ENCODE measurements around the gene NDUFB10.

Gene NDUFB10

DNA sequence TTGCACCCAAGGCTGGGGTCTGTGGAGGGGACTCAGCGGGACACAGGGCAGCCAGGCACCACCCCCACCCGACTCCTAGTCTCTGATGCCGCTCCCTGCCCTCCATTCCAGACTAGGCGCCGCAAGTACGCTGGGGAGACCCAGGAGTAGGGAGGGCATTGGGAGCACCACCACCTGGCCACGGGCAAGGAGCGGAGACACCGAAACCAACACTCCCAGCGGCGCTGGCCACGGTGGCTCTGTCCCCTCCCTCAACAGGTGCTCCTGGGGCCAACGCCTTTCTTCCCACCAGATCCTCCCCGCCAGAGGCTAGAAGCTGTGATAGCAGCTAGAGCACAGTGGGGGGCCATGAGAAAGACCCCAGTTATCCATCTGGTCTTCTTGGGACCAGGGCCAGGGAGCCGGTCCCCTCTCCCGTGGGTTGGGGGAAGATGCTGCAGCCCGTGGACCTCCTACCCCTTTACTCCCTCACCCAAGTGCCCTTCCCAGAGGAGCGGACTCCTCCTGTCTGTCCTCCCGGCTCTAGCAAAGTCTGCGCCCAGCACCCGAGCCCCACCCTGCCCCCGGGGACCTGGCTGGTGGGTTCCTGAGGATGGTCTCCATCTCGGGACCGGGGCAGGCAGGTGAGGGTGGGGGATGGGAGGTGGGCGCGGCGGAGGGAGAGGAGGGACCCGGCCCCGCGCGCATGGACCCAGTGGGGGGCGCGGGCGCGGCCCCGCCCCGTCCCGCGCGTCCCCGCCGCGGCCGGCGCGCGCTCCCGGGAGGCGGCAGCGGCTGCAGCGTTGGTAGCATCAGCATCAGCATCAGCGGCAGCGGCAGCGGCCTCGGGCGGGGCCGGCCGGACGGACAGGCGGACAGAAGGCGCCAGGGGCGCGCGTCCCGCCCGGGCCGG lies 30.1 kb downstream of the NDUFB10 start, which contains the start of gene SYNGR3:
Gene SYNGR3, plus strand, starts transcription at position 762 of the 892 bp plus-strand sequence. CDS start 133 bp downstream, outside the sequence.
- DNase-seq, result peak in 1 of 2 experiments; percentile 55

DNA sequence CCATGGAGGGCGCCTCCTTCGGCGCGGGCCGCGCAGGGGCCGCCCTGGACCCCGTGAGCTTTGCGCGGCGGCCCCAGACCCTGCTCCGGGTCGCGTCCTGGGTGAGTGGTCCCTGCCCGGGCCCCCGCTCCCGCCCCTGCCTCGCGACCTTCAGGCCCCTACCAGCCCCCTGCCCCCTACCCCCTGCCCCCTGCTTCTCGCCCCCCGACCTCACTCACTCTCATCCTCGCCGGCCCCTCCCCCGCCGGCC lies 30.7 kb downstream of the NDUFB10 start:
- no peak for DNase-seq

DNA sequence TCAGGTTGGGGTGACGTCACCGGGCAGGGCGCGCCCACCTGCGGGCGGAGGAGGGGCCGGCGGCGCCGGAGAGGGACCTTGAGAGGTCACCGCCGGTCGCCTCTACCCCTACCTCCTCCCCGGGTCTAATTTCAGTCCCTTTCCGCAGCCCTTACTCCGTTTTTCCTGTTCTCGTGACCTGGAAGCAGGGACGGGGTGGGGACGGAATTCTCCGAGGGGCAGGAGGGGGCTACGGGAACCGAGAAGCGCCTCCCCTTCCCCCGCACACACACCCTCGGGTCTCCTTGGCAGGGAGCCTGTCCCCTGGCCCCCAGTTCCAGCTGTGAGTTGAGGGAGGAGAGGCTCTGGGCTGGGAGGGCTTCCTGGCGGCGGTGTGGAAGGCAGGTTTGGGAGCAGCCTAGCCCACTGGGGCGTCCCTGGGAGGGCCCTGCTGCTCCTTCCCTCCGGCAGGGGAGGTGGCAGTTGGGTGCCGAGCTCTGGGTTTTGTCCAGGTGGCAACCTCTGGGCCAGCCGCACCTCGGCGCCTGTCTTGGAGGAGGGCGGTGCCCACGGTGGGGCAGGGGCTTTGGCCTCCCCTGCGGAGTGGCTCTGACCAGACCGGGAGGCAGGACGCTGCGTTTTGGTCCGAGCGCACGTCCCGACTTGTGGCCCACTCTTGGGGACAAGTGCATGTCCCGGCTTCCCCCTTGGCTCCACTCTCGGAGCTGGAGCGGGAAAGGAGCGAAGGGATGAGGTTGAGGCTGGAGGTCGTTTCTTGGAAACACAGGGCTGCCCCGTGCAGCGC lies 31.2 kb downstream of the NDUFB10 start:
- DNase-seq, result no peak

DNA sequence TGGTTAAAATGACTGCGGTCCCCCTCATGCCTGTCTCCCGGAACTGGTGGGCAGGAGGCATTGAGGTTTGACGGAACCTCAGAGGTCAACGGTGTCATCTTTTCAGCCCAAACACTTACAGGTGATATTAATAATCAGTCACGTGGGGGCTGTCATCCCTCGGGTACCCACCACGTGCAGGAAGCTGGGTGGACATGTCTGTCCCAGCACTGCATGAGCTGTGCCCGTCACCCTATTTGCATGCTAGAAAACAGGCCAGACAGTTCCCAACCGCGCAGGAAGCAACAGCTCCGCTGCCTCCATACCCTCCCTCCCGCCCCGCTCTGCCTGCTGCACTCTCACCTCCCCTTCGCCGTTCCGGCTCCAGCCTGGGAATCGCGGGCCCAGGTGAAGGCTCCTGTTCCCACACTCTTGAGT lies 31.8 kb downstream of the NDUFB10 start:
- no peak for DNase-seq

DNA sequence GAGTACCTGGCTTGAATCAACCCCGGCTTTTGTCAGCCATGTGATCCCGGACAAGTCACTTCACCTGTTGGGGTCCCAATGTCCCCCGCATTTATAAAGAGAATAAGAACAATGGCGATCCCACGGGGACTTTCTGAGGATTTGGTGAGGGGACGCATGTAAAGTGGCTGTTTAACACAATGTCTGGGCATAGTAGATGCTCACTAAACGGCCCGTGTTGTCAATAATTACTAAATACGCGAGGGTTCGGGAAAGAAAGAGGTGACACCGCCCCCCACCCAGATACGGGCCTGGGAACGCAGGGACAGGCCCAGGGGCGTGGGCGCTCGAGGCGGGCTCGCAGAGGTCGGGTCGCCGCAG lies 32.2 kb downstream of the NDUFB10 start:
- DNase-seq, result no peak

DNA sequence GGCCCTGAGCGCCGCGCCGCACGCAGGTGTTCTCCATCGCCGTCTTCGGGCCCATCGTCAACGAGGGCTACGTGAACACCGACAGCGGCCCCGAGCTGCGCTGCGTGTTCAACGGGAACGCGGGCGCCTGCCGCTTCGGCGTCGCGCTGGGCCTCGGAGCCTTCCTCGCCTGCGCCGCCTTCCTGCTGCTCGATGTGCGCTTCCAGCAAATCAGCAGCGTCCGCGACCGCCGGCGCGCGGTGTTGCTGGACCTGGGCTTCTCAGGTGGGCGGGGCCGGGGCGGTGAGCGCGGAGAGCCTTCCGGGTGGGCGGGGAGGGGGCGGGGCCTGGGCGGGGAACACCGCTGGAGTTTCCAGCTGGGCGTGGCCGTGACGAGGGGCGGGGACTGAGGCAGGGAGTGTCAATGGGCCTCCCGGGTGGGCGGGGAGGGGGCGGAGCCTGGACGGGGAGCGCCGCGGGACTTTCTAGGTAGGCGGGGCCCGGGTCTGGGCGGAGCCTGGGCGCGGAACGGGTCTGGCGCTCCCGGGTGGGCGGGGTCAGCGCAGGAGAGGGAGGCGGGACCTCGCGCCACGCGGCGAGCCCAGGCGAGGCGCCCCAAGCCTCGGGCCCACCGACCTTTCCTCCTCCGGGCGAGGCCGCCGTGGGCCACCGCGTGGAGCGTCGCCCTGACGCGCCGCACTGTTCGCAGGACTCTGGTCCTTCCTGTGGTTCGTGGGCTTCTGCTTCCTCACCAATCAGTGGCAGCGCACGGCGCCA lies 32.8 kb downstream of the NDUFB10 start:
- DNase-seq, result peak; percentile 18 to 61

DNA sequence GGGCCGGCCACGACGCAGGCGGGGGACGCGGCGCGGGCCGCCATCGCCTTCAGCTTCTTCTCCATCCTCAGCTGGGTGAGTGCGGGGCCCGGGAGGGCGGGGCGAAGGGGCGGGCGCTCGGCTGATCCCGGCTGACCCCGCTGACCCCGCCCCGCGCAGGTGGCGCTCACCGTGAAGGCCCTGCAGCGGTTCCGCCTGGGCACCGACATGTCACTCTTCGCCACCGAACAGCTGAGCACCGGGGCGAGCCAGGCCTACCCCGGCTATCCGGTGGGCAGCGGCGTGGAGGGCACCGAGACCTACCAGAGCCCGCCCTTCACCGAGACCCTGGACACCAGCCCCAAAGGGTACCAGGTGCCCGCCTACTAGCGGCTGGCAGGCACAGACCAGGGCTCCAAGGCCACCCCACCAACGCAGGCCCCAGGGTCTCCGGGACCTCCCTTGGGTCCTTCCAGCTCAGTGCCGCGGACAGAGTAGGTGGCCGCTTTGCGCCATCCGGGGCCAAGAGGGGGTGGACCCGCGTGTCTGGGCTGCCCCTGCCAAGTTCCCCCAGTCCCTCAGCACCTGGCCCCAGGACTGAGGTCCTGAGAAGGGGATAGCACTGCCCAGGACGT lies 33.5 kb downstream of the NDUFB10 start:
- DNase-seq, result no peak

DNA sequence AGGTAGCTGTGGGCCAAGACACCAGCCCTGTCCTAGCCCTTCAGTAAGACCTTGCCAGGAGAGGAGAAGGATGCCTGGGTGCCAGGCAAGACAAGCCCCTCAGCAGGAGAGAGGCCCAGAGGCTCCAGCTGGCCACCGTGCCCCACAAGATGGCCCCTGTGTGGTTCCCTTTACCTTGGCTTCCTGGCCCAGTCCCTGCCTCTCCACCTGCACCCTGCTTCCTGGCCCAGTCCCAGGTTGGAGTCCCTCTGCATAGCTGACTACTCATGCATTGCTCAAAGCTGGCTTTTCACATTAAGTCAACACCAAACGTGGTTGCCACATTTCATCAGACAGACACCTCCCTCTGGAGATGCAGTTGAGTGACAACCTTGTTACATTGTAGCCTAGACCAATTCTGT lies 34.4 kb downstream of the NDUFB10 start:
- DNase-seq, result no peak

DNA sequence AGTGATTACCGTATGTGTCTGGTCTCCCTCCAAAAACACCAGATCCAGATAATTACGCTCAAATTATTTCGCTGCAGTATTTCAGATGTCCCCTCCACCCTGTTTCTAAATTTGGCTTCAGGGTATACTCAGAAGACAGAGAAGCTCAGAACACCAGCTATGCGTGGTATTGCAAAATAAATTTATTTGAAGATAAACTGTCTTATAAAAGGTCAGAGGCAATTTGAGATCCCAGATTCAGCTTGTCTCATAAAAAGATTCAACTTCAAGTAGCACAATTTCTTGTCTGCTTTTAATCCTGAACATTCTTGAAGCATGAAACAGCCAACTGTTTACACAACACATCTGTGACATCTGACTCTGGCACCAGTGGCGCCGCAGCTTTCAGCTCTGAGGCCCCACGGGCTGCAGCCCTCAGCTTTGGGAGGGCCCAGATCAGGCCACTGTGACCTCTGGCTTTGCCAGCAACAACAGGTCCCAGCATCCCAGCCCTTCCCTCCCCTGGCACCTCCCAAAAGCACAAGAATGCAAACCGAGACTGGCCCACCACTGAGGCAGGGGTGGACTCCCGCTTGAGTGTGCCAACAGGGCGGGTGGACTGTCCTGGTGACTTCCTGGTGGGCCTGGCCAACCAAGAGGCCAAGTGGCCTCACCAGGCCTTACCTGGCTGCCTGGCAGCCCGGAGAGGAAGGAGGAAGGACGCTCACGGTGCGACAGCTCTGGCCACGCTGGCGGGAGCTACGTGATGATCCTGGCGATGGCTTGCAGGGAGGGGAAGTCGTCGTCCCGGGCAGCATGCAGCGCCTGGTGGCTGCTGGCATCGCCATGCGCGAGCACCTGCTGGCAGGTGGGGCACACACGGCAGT lies 38.4 kb downstream of the NDUFB10 start:
- no peak for DNase-seq

DNA sequence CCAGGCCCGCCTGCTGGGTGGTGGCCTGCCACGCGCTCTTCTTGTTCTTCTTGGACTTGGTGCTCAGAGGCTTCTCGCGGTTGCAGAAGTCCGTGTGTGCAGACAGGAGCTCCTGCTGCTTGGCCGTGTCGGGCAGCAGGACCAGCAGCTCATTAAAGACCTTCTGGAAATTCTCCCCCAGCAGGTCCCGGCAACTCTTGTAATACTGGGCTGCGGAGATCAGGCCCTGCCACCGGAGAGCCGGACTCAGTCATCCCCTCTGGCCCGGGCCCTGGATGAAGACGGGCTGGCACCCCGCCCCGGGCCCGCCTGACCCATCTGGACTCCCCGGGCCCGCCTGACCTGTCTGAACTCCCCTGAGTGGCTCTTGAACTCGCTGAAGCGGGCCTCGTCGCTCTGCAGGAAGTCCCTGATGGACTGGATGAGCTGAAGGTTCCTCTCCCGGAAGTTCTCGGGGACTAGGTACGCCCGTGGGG lies 39.1 kb downstream of the NDUFB10 start:
- no peak for DNase-seq

DNA sequence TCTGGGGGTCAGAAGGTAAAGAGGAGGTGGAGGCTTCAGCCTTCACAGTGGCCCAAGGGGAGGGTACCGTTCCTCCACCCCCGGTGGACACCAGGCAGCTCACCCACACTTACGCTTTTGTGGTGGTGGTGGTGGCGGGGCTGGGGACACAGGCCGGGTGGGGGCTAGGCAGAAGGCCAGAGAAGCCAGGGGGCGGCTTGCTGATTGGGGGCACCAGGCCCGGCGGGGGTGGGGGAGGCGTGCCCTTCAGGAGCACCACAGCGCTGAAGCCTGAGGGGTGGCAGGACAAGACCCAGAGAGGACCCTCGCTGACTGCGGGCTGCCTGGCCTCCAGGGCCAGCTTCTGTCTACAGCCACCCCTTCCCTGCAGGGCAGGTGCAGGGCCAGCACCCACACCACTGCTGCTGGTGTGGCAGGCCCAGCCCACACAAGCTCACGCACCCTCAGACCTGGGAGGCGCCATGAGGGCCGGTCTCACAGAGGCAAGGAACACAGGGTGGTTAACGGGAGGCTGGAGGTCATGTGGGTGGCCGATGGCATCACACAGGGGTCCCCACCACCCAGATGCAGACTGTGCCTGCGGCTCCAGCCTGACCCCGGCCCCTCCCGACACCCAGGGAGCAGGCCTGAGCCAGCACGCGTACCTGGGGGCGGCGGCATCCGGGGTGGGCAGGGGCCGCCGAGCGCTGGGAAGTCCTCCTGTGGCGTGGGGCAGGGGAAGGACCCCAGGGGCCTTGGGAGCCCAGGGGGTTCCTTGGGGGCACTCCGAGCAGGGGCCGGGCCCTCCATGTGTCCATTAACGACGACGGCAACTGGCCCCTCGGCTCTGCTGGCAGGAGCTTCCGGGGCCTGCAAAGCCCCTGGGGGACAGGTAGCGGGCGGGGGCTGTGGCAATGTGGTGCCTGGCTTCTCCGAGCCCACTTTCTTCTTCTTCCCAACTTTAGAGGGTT lies 39.8 kb downstream of the NDUFB10 start:
- no peak for DNase-seq

DNA sequence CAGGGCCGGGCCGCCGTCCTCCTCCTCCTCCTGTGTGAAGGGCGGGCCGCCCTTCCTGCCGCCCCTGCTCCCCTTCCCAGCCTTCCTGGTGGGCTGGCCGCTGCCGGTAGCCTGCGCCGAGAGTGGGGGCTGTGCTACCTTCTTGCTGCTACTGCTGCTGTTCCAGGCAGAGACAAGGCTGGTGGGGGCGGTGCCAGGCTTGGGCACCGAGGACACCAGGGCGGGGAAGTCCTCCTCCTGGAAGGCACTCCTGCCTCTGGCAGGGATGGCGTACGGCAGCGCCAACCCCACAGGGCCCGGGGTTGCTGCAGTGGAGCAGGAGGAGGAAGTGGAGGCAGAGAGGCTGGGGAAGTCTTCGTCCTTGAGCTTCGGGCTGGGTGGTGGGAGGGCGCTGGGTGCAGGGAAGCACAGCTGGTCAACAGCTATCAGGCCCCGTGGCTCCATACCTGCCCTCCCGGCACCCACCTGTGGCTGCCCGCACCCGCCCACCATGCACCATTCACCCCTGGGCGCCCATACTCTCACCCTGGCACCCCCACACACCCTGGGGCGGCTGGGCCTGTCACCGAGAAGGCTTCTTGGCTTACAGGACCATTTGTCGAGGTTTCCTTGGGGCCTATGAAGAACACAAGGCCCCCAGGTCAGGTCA lies 40.7 kb downstream of the NDUFB10 start:
- DNase-seq, result no peak

DNA sequence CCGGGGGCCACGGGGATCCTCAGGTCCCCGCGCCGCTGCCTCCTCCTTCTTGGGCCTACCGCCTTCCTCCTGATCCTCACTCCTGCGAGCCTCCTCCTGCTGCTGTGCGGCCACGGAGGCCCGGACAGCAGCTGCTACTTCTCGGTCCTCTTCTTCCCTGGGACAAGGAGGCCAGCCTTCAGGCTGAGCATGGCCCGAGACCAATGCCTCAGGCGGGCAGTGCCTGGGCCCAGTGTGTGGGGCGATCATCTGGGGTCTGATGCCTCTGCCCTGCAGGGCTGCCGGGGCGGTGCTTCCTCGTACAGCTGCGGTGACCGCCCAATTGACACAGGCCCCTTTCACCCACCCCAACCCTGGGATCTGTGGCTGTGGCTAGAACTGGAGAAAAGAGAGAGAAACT lies 41.7 kb downstream of the NDUFB10 start:
- DNase-seq, result no peak

DNA sequence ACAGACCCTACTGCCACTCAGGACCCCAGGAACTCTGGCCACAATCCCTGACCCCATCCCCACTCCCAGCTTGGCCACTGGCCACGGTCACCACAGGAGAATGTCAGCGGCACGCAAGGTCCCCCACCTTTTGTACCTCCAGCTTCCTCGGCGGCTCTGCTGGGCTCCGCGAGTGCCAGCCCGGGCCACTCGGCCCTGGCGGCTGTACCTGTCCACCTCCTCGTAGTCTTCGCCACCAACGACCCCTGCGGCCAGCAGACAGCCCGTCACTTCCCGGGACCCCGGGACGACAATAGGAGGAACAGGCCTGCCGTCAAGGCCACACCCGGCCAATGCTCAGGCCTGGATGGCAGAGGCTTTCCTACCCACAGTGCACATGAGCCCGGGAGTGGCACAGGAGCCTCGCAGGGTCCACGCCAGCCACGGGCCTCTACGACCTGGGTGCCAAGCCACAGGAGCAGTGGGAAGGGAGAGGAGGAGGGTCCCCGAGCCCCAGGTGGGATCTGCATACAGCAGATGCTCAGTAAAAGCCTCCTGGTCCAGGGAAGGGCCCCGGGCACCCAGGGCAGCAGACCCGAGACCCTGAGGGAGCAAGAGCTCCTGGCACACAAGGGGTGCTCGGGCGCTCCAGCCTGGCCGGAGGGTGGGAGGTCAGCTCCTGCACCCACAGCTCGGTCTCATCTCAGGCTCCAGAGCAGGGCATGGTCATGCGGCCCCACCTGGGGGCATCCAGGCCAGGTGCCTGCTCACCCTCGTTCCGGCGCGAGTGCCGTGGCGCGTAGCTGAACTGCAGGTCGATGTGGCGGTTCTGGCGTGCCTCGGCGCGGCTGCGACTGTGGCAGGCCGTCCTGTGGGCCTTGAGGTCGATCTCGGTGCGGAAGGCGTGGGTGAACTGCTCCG lies 42.4 kb downstream of the NDUFB10 start:
- DNase-seq, result no peak

DNA sequence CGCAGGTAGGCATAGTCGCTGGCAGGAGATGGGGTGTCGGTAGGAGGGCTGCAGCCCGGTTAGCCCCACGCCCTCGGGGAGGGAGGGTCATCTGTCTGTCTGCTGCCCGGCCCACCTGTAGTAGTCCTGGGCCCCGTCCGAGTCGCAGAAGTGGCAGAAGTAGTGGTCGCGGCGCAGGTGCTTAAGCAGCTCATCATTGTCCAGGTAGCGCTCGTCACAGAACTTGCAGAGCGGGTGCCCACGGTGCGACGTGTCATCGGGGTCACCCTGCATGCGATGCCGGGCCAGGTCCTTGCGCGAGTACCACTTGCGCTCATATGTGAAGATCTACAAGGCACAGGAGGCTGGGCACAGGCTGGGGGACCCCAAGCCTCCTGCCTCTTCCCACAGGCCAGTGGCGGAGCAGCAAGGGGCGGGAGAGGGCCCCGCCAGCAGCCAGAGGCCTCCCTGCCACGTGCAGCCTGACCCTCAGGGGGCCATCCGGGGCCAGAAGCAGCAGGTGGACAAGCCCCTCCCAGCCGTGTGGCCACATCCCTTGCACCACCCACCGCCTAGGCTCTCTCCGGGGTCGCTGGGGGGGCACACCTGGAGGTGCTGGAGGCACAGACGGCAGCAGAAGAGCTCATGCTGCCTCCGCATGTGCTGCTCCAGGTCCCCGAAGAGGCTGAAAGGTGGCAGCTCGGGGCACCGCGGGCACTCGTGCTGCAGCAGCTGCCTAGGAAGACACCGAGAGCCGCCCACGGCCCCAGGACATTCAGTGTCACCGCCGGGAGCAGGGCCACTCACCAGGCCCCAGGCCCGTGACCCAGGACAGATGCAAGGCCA lies 43.3 kb downstream of the NDUFB10 start:
- DNase-seq, result no peak

DNA sequence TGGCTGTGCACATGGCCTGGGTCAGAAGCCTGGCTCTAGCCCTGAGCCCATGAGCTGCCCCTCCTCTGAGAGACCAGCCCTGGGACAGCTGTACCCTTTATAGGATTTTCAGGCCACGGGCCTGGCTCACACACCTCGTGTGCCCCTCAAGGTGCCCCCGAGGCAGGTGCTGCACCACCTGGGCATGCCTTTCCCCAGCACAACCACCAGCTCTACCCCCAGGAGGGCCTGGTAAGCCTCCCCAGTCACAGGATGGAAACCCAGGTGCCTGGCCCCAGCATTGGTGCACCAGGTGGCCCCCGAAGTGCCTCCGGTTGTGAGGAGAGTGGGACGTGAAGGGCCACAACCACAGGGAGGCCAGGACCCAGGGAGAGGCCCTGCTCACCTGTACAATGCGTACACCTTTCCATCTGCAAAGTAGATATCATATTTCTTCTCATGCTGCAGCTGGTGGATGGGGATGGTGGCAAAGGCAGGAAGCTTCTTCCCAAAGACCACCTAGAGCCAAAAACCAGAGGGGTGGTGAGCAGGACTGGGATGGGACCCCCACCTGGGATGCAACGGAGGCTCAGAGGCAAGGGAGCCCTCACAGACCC lies 44.0 kb downstream of the NDUFB10 start:
- DNase-seq, result no peak

DNA sequence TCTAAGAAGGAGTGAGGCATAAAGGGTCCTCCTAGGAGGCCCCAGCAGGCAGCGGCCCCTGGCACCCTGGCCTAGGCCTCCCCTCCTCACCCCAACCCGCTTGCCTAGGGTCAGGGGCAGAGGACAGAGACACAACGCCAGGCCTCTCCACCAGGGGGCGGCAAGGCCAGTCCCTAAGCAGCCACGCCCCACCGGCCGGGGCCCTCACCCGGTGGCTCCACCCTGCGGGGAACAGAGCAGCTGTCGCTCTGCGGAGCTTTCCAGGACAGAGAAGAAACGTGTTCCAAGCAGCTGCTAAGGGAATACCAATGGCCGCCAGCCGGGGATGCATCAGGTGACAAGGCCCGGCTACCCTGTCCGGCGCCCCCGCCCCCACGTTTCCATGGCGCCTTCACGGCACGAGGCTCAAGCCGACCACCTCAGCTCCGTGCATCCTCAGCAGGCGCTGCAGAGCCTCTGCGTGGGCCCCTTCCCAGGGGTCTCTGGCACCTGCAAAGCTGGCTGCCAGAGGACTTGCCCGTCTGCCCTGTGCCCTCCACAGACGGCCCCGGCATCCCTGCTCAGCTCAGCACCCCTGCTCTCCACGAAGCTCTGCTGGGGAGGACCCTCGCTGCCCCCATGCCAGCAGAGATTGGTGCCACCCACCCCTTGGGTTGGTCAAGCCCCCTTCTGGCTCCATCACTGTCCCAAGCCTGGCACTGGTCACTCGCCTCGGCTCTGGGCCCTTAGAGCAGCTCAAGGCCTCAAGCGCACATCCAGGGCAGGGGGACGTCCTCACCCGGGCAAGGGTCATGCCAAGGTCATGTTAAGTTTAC lies 44.7 kb downstream of the NDUFB10 start:
- DNase-seq, result peak; percentile 93 to 99

Data from NCI-H524 (cell line).